ENCODE results near the gene CHL1. TPM values are rescaled to one million over a fixed set of nuclear protein-coding genes. Genes with fewer than 3 reads are reported as not detected.

The CHL1 gene
- total RNA-seq, 2 experiments from 2014 or later, result not detected

- DNase-seq (no peak), ATAC-seq (no peak)
- CTCF ChIA-PET, result no interaction called here
- intact Hi-C loops (cut with DNase I, micrococcal nuclease), result no loop called here
- POLR2A ChIA-PET, result no interaction called here
- no peaks in the 10 kb centered on the region for H3K27me3 Mint-ChIP-seq
- no peak overlapping the region for H3K4me3 Mint-ChIP-seq
- no peak overlapping the region for H3K27ac Mint-ChIP-seq
- H3K4me1 Mint-ChIP-seq, result no peaks in the 10 kb centered on the region
- H3K9me3 Mint-ChIP-seq (ENCODE audit: low read depth), result peaks cover 3% of the 10 kb centered on the region
- H3K36me3 Mint-ChIP-seq (ENCODE audit: low read depth), result no peaks in the 10 kb centered on the region
Measured at GRCh38 chr3:264394-265156, 68.0 kb downstream of the CHL1 start.

GRCh38 chr3:267101-267500 is 70.5 kb downstream of the CHL1 start:
- Mint-ChIP-seq H3K27ac (no peak overlapping the region), H3K4me1 (no peaks in the 10 kb centered on the region), H3K9me3 (ENCODE audit: low read depth) (no peaks in the 10 kb centered on the region), H3K4me3 (no peak overlapping the region), H3K36me3 (ENCODE audit: low read depth) (no peaks in the 10 kb centered on the region), H3K27me3 (no peaks in the 10 kb centered on the region)
- DNase-seq (no peak), ATAC-seq (no peak)
- intact Hi-C loops (cut with DNase I, micrococcal nuclease), result no loop called here
- ChIA-PET POLR2A (no interaction called here), CTCF (interaction anchor here (2.0 kb wide), 1 partner anchor 87 kb away, joined by 5 read pairs; no protein-coding TSS in a partner anchor)

- Mint-ChIP-seq H3K36me3 (ENCODE audit: low read depth) (no peaks in the 10 kb centered on the region), H3K9me3 (ENCODE audit: low read depth) (no peaks in the 10 kb centered on the region), H3K4me3 (no peak overlapping the region), H3K4me1 (no peaks in the 10 kb centered on the region), H3K27ac (no peak overlapping the region), H3K27me3 (no peaks in the 10 kb centered on the region)
- CTCF ChIA-PET, result no interaction called here
- intact Hi-C loops (cut with DNase I, micrococcal nuclease), result no loop called here
- DNase-seq (no peak), ATAC-seq (no peak)
- POLR2A ChIA-PET, result no interaction called here
Measured at GRCh38 chr3:270688-271087, 74.1 kb downstream of the CHL1 start.

- DNase-seq, result no peak
- ChIA-PET POLR2A (no interaction called here), CTCF (no interaction called here)
- no peak for ATAC-seq
- Mint-ChIP-seq H3K27ac (no peak overlapping the region), H3K4me1 (no peaks in the 10 kb centered on the region), H3K27me3 (no peaks in the 10 kb centered on the region), H3K36me3 (ENCODE audit: low read depth) (no peaks in the 10 kb centered on the region), H3K9me3 (ENCODE audit: low read depth) (no peaks in the 10 kb centered on the region), H3K4me3 (no peak overlapping the region)
- intact Hi-C loops (cut with DNase I, micrococcal nuclease), result no loop called here
Measured at GRCh38 chr3:274927-275326, 78.4 kb downstream of the CHL1 start.

- ATAC-seq, result no peak
- Mint-ChIP-seq H3K9me3 (ENCODE audit: low read depth) (no peaks in the 10 kb centered on the region), H3K27me3 (no peaks in the 10 kb centered on the region), H3K4me3 (no peak overlapping the region), H3K36me3 (ENCODE audit: low read depth) (no peaks in the 10 kb centered on the region), H3K4me1 (no peaks in the 10 kb centered on the region), H3K27ac (no peak overlapping the region)
- ChIA-PET CTCF (no interaction called here), POLR2A (no interaction called here)
- intact Hi-C loops (cut with DNase I, micrococcal nuclease), result no loop called here
- DNase-seq, result no peak
Measured at GRCh38 chr3:277873-278272, 81.3 kb downstream of the CHL1 start.

GRCh38 chr3:278300-279064 is 81.9 kb downstream of the CHL1 start:
- H3K27ac Mint-ChIP-seq, result no peak overlapping the region
- POLR2A ChIA-PET, result no interaction called here
- no peaks in the 10 kb centered on the region for H3K27me3 Mint-ChIP-seq
- H3K4me1 Mint-ChIP-seq, result no peaks in the 10 kb centered on the region
- no peaks in the 10 kb centered on the region for H3K9me3 Mint-ChIP-seq (ENCODE audit: low read depth)
- H3K4me3 Mint-ChIP-seq, result no peak overlapping the region
- CTCF ChIA-PET, result no interaction called here
- DNase-seq, result no peak
- no peak for ATAC-seq
- H3K36me3 Mint-ChIP-seq (ENCODE audit: low read depth), result no peaks in the 10 kb centered on the region
- intact Hi-C loops (cut with DNase I, micrococcal nuclease), result no loop called here

- CTCF ChIA-PET, result interaction anchor here (0.7 kb wide), 1 partner anchor 75 kb away, joined by 3 read pairs; no protein-coding TSS in a partner anchor
- no peak overlapping the region for H3K4me3 Mint-ChIP-seq
Measured at GRCh38 chr3:279325-279724, 82.8 kb downstream of the CHL1 start.

GRCh38 chr3:280681-281080 is 84.1 kb downstream of the CHL1 start:
- ATAC-seq, result no peak
- no peak overlapping the region for H3K27ac Mint-ChIP-seq
- no peaks in the 10 kb centered on the region for H3K9me3 Mint-ChIP-seq (ENCODE audit: low read depth)
- intact Hi-C loops (cut with DNase I, micrococcal nuclease), result no loop called here
- no peaks in the 10 kb centered on the region for H3K27me3 Mint-ChIP-seq
- no peaks in the 10 kb centered on the region for H3K36me3 Mint-ChIP-seq (ENCODE audit: low read depth)
- CTCF ChIA-PET, result no interaction called here
- POLR2A ChIA-PET, result no interaction called here
- H3K4me1 Mint-ChIP-seq, result no peaks in the 10 kb centered on the region
- DNase-seq, result no peak
- no peak overlapping the region for H3K4me3 Mint-ChIP-seq

More at GRCh38 chr3:279325-279724, 82.8 kb downstream of the CHL1 start:
- Mint-ChIP-seq H3K27me3 (no peaks in the 10 kb centered on the region), H3K27ac (no peak overlapping the region), H3K4me1 (no peaks in the 10 kb centered on the region), H3K9me3 (ENCODE audit: low read depth) (no peaks in the 10 kb centered on the region), H3K36me3 (ENCODE audit: low read depth) (no peaks in the 10 kb centered on the region)
- no peak for ATAC-seq
- intact Hi-C loops (cut with DNase I, micrococcal nuclease), result no loop called here
- POLR2A ChIA-PET, result no interaction called here
- DNase-seq, result no peak

GRCh38 chr3:284322-284721 is 87.8 kb downstream of the CHL1 start:
- H3K36me3 Mint-ChIP-seq (ENCODE audit: low read depth), result no peaks in the 10 kb centered on the region
- ATAC-seq (no peak), DNase-seq (no peak)
- peaks cover 1% of the 10 kb centered on the region for H3K9me3 Mint-ChIP-seq (ENCODE audit: low read depth)
- intact Hi-C loops (cut with DNase I, micrococcal nuclease), result no loop called here
- ChIA-PET CTCF (no interaction called here), POLR2A (no interaction called here)
- no peak overlapping the region for H3K27ac Mint-ChIP-seq
- no peak overlapping the region for H3K4me3 Mint-ChIP-seq
- H3K4me1 Mint-ChIP-seq, result no peaks in the 10 kb centered on the region
- no peaks in the 10 kb centered on the region for H3K27me3 Mint-ChIP-seq

GRCh38 chr3:288417-288816 is 91.9 kb downstream of the CHL1 start:
- H3K27ac Mint-ChIP-seq, result no peak overlapping the region
- ChIA-PET POLR2A (no interaction called here), CTCF (no interaction called here)
- no peaks in the 10 kb centered on the region for H3K27me3 Mint-ChIP-seq
- H3K4me1 Mint-ChIP-seq, result no peaks in the 10 kb centered on the region
- DNase-seq (no peak), ATAC-seq (no peak)
- intact Hi-C loops (cut with DNase I, micrococcal nuclease), result no loop called here
- H3K9me3 Mint-ChIP-seq (ENCODE audit: low read depth), result peaks cover 2% of the 10 kb centered on the region
- H3K4me3 Mint-ChIP-seq, result no peak overlapping the region
- no peaks in the 10 kb centered on the region for H3K36me3 Mint-ChIP-seq (ENCODE audit: low read depth)

- peaks cover 3% of the 10 kb centered on the region for H3K9me3 Mint-ChIP-seq (ENCODE audit: low read depth)
- no peak for DNase-seq
- H3K4me3 Mint-ChIP-seq, result no peak overlapping the region
- no peak for ATAC-seq
- no peaks in the 10 kb centered on the region for H3K27me3 Mint-ChIP-seq
- ChIA-PET CTCF (interaction anchor here (1.4 kb wide), 1 partner anchor 11 kb away, joined by 4 read pairs; no protein-coding TSS in a partner anchor), POLR2A (no interaction called here)
- intact Hi-C loops (cut with DNase I, micrococcal nuclease), result no loop called here
- no peaks in the 10 kb centered on the region for H3K36me3 Mint-ChIP-seq (ENCODE audit: low read depth)
- H3K4me1 Mint-ChIP-seq, result no peaks in the 10 kb centered on the region
- no peak overlapping the region for H3K27ac Mint-ChIP-seq
Measured at GRCh38 chr3:291028-291427, 94.5 kb downstream of the CHL1 start.

GRCh38 chr3:291646-292436 is 95.3 kb downstream of the CHL1 start:
- intact Hi-C loops (cut with DNase I, micrococcal nuclease), result no loop called here
- no peaks in the 10 kb centered on the region for H3K27me3 Mint-ChIP-seq
- DNase-seq, result no peak
- peaks cover 6% of the 10 kb centered on the region for H3K9me3 Mint-ChIP-seq (ENCODE audit: low read depth)
- H3K4me3 Mint-ChIP-seq, result no peak overlapping the region
- POLR2A ChIA-PET, result no interaction called here
- H3K4me1 Mint-ChIP-seq, result no peaks in the 10 kb centered on the region
- no peak overlapping the region for H3K27ac Mint-ChIP-seq
- ATAC-seq, result no peak
- no peaks in the 10 kb centered on the region for H3K36me3 Mint-ChIP-seq (ENCODE audit: low read depth)
- CTCF ChIA-PET, result no interaction called here
